ENCODE data around the gene ZNF407. TPM values are rescaled to one million over a fixed set of nuclear protein-coding genes. Genes with fewer than 3 reads are reported as not detected.

Gene ZNF407
- total and polyA plus RNA-seq, 12 donors = 2.5 to 20.2 (median 8.4) TPM

- Histone ChIP-seq H3K4me3 (no peak overlapping the region), H3K27ac (no peak overlapping the region), H3K36me3 (replicated peaks in 1 of 2) (no peaks in the 10 kb centered on the region), H3K4me1 (replicated peaks in 1 of 2) (no peaks in the 10 kb centered on the region), H3K27me3 (no peaks in the 10 kb centered on the region), H3K9me3 (replicated peaks in 1 of 3) (no peaks in the 10 kb centered on the region)
- DNase-seq = no peak
- TF ChIP-seq CTCF (IDR thresholded peaks at IDR 0.05) = no peak
- no peak for TF ChIP-seq POLR2A (IDR thresholded peaks at IDR 0.05)
- 76 to 90% (median 85%) methylated on average over 2 of the region's 2 CpGs for WGBS, 4 donors
- intact Hi-C loops (cut with DNase I) = no loop called here
Observed at GRCh38 chr18:74906184-74906583, 308.5 kb downstream of the ZNF407 start.

GRCh38 chr18:74914052-74914591, 316.5 kb downstream of the ZNF407 start:
- Histone ChIP-seq H3K9me3 (replicated peaks in 1 of 3) (no peaks in the 10 kb centered on the region), H3K27ac (no peak overlapping the region), H3K36me3 (replicated peaks in 1 of 2) (no peaks in the 10 kb centered on the region), H3K27me3 (no peaks in the 10 kb centered on the region), H3K4me1 (replicated peaks in 1 of 2) (no peaks in the 10 kb centered on the region), H3K4me3 (no peak overlapping the region)
- TF ChIP-seq CTCF (IDR thresholded peaks at IDR 0.05) (no peak), POLR2A (IDR thresholded peaks at IDR 0.05) (no peak)
- DNase-seq = no peak
- intact Hi-C loops (cut with DNase I) = no loop called here
- 76 to 91% (median 87%) methylated on average over 17 of the region's 17 CpGs for WGBS, 4 donors

GRCh38 chr18:74914648-74915047, 317.0 kb downstream of the ZNF407 start:
- no peak overlapping the region for H3K27ac ChIP-seq
- H3K9me3 ChIP-seq (replicated peaks in 1 of 3) = no peaks in the 10 kb centered on the region
- H3K36me3 ChIP-seq (replicated peaks in 1 of 2) = no peaks in the 10 kb centered on the region
- H3K4me1 ChIP-seq (replicated peaks in 1 of 2) = no peaks in the 10 kb centered on the region
- no peak overlapping the region for H3K4me3 ChIP-seq
- intact Hi-C loops (cut with DNase I) = no loop called here
- no peak for DNase-seq
- H3K27me3 ChIP-seq = no peaks in the 10 kb centered on the region
- TF ChIP-seq POLR2A (IDR thresholded peaks at IDR 0.05) (no peak), CTCF (IDR thresholded peaks at IDR 0.05) (no peak)
- 56 to 83% (median 76%) methylated on average over 2 of the region's 2 CpGs for WGBS, 4 donors

GRCh38 chr18:74916773-74917393, 319.2 kb downstream of the ZNF407 start:
- WGBS, 4 donors = 75 to 80% (median 78%) methylated on average over 5 of the region's 5 CpGs
- no peaks in the 10 kb centered on the region for H3K9me3 ChIP-seq (replicated peaks in 1 of 3)
- H3K4me1 ChIP-seq (replicated peaks in 1 of 2) = no peaks in the 10 kb centered on the region
- no peaks in the 10 kb centered on the region for H3K36me3 ChIP-seq (replicated peaks in 1 of 2)
- no peaks in the 10 kb centered on the region for H3K27me3 ChIP-seq
- DNase-seq = no peak
- TF ChIP-seq POLR2A (IDR thresholded peaks at IDR 0.05) = no peak
- no peak for TF ChIP-seq CTCF (IDR thresholded peaks at IDR 0.05)
- H3K27ac ChIP-seq = no peak overlapping the region
- no peak overlapping the region for H3K4me3 ChIP-seq
- intact Hi-C loops (cut with DNase I) = no loop called here

Measured in adrenal gland (tissue), 12 donors.